SK-N-SH treated with all-trans-retinoic acid at 6 μM for 48 hours (cell line): ENCODE measurements around the gene NDE1.
"Not testable (repeated sequence)": the region's sequence is repeated elsewhere in the genome, so short reads cannot be mapped to it uniquely, and the experiment has no call there.

Source experiments
- ATAC-seq: fragments of 200-7000 bp; cut with Tn5 transposase; 3 replicates; pipeline ENCODE4 v1.9.1; 2020; ENCODE audit warnings: mild to moderate bottlenecking, moderate library complexity
- ARNTL ChIP-seq: fragments of 450-650 bp; formaldehyde crosslinking; IDR thresholded peaks from 2 replicates; pipeline ENCODE4 v1.5.0; 2020; ENCODE audit warnings: low read depth, mild to moderate bottlenecking, moderate library complexity, borderline replicate concordance
- CSDC2 ChIP-seq: fragments of 250-450 bp; sonication (Bioruptor Pico); IDR thresholded peaks from 2 replicates; pipeline ENCODE4 v1.5.0; 2020; ENCODE audit warnings: mild to moderate bottlenecking, moderate library complexity
- ESRRG ChIP-seq: fragments of 250-450 bp; sonication (Bioruptor Pico); IDR thresholded peaks from 2 replicates; pipeline ENCODE4 v1.6.1; 2021; ENCODE audit warnings: mild to moderate bottlenecking
- ISL1 ChIP-seq: fragments of 250-450 bp; sonication (Bioruptor Pico); IDR thresholded peaks from 2 replicates; pipeline ENCODE4 v2.1.2; 2022; ENCODE audit warnings: mild to moderate bottlenecking, moderate library complexity
- OSR1 ChIP-seq: fragments of 250-450 bp; sonication (Bioruptor Pico); IDR thresholded peaks from 2 replicates; pipeline ENCODE4 v1.8.0; 2022; ENCODE audit warnings: moderate library complexity, mild to moderate bottlenecking, inconsistent platforms
- POU6F1 ChIP-seq: fragments of 250-450 bp; sonication (Bioruptor Pico); IDR thresholded peaks from 2 replicates; pipeline ENCODE4 v1.8.0; 2021; ENCODE audit warnings: low read depth, mild to moderate bottlenecking, moderate library complexity, borderline replicate concordance
- PPARA ChIP-seq: fragments of 250-450 bp; sonication (Bioruptor Pico); IDR thresholded peaks from 2 replicates; pipeline ENCODE4 v1.5.0; 2020; ENCODE audit warnings: mild to moderate bottlenecking, borderline replicate concordance
- RARB ChIP-seq: fragments of 250-450 bp; sonication (Bioruptor Pico); IDR thresholded peaks from 2 replicates; pipeline ENCODE4 v1.8.0; 2021; ENCODE audit warnings: mild to moderate bottlenecking, moderate library complexity
- SNAI2 ChIP-seq: fragments of 250-450 bp; sonication (Bioruptor Pico); IDR thresholded peaks from 2 replicates; pipeline ENCODE4 v1.5.0; 2020; ENCODE audit warnings: mild to moderate bottlenecking, moderate library complexity
- TCF4 ChIP-seq: fragments of 250-450 bp; sonication (Bioruptor Pico); IDR thresholded peaks from 2 replicates; pipeline ENCODE4 v1.8.0; 2021; ENCODE audit warnings: mild to moderate bottlenecking, moderate library complexity, borderline replicate concordance
- TOX ChIP-seq: fragments of 250-450 bp; sonication (Bioruptor Pico); IDR thresholded peaks from 2 replicates; pipeline ENCODE4 v1.8.0; 2021; ENCODE audit warnings: mild to moderate bottlenecking, moderate library complexity, borderline replicate concordance
- ZC3H10 ChIP-seq: fragments of 250-450 bp; sonication (Bioruptor Pico); IDR thresholded peaks from 2 replicates; pipeline ENCODE4 v1.5.1; 2021; ENCODE audit warnings: mild to moderate bottlenecking, moderate library complexity
- ZFP3 ChIP-seq: fragments of 250-450 bp; sonication (Bioruptor Pico); IDR thresholded peaks from 2 replicates; pipeline ENCODE4 v1.5.0; 2020; ENCODE audit warnings: mild to moderate bottlenecking, moderate library complexity
- ZFP30 ChIP-seq: fragments of 450-650 bp; formaldehyde crosslinking; IDR thresholded peaks from 2 replicates; pipeline ENCODE4 v1.5.0; 2022; ENCODE audit warnings: mild to moderate bottlenecking, moderate library complexity
- ZNF565 ChIP-seq: fragments of 450-650 bp; formaldehyde crosslinking; conservative IDR thresholded peaks from 2 replicates; pipeline ENCODE4 v1.5.0; 2020; ENCODE audit warnings: low read depth, mild to moderate bottlenecking, moderate library complexity
- ZNF70 ChIP-seq: fragments of 450-650 bp; formaldehyde crosslinking; IDR thresholded peaks from 2 replicates; pipeline ENCODE4 v1.5.0; 2020; ENCODE audit warnings: mild to moderate bottlenecking, moderate library complexity
- TF ChIP-seq, protein P1 (sequence below): fragments of 250-450 bp; sonication (Bioruptor Pico); IDR thresholded peaks from 2 replicates; pipeline ENCODE4 v1.5.1; 2021; ENCODE audit warnings: mild to moderate bottlenecking, moderate library complexity
- TF ChIP-seq, protein P2 (sequence below): fragments of 250-450 bp; sonication (Bioruptor Pico); IDR thresholded peaks from 2 replicates; pipeline ENCODE4 v1.5.0; 2020; ENCODE audit warnings: mild to moderate bottlenecking, moderate library complexity
- TF ChIP-seq, protein P3 (sequence below): fragments of 250-450 bp; sonication (Bioruptor Pico); IDR thresholded peaks from 2 replicates; pipeline ENCODE4 v1.8.0; 2020; ENCODE audit warnings: mild to moderate bottlenecking, moderate library complexity, borderline replicate concordance

Gene NDE1

DNA sequence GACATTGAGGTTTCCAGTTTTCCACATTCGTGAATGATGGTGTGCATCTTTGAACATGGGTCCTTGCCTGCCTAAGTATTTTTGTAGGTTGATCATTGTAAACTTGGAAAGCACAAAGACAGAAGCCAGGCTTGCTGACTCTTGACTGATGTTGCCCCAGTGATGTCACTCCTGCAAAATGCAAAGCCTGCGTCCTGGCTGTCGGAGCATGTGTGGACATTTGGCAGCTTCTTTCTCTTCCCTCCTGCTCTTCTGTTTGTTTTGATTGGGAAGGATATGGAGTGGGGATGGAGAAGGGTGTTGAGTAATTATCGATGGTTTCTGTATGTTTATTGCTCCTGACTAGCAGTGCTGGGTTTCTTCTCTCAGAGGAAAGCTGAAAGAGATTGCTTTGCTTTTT lies 3.2 kb downstream of the NDE1 start (continued):
- TF ChIP-seq ZFP30 (no peak), ZNF70 (CRISPR knock-in tag) (no peak), ZC3H10 (CRISPR knock-in tag) (no peak)

GRCh38 chr16:15654591-15654990 lies 4.5 kb downstream of the NDE1 start:
- ATAC-seq, result no peak
- no peak for TF ChIP-seq OSR1
- no peak for TF ChIP-seq ZFP3 (CRISPR knock-in tag)
- TF ChIP-seq, all 23 proteins: peak for 0

DNA sequence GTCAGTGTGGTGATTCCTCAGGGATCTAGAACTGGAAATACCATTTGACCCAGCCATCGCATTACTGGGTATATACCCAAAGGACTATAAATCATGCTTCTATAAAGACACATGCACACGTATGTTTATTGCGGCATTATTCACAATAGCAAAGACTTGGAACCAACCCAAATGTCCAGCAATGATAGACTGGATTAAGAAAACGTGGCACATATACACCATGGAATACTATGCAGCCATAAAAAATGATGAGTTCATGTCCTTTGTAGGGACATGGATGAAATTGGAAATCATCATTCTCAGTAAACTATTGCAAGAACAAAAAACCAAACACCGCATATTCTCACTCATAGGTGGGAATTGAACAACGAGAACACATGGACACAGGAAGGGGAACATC lies 5.5 kb downstream of the NDE1 start:
- ATAC-seq, result not testable (repeated sequence)

GRCh38 chr16:15658149-15658548 lies 8.1 kb downstream of the NDE1 start:
- no peak for ATAC-seq
- no peak for TF ChIP-seq TCF4 (CRISPR knock-in tag)
- TF ChIP-seq, protein P1, sequence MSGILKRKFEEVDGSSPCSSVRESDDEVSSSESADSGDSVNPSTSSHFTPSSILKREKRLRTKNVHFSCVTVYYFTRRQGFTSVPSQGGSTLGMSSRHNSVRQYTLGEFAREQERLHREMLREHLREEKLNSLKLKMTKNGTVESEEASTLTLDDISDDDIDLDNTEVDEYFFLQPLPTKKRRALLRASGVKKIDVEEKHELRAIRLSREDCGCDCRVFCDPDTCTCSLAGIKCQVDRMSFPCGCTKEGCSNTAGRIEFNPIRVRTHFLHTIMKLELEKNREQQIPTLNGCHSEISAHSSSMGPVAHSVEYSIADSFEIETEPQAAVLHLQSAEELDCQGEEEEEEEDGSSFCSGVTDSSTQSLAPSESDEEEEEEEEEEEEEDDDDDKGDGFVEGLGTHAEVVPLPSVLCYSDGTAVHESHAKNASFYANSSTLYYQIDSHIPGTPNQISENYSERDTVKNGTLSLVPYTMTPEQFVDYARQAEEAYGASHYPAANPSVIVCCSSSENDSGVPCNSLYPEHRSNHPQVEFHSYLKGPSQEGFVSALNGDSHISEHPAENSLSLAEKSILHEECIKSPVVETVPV (CRISPR knock-in tag), result no peak
- no peak for TF ChIP-seq RARB (CRISPR knock-in tag)

- ATAC-seq, result no peak
Observed at GRCh38 chr16:15658556-15658955, 8.5 kb downstream of the NDE1 start.

GRCh38 chr16:15660203-15660601 lies 10.2 kb downstream of the NDE1 start:
- TF ChIP-seq RARB (CRISPR knock-in tag), result no peak
- TF ChIP-seq ARNTL, result no peak
- no peak for TF ChIP-seq TCF4 (CRISPR knock-in tag)
- TF ChIP-seq ESRRG, result no peak
- TF ChIP-seq ZFP30, result no peak
- no peak for TF ChIP-seq CSDC2 (CRISPR knock-in tag)
- no peak for TF ChIP-seq TOX (CRISPR knock-in tag)
- TF ChIP-seq OSR1, result no peak
- TF ChIP-seq, protein P2, sequence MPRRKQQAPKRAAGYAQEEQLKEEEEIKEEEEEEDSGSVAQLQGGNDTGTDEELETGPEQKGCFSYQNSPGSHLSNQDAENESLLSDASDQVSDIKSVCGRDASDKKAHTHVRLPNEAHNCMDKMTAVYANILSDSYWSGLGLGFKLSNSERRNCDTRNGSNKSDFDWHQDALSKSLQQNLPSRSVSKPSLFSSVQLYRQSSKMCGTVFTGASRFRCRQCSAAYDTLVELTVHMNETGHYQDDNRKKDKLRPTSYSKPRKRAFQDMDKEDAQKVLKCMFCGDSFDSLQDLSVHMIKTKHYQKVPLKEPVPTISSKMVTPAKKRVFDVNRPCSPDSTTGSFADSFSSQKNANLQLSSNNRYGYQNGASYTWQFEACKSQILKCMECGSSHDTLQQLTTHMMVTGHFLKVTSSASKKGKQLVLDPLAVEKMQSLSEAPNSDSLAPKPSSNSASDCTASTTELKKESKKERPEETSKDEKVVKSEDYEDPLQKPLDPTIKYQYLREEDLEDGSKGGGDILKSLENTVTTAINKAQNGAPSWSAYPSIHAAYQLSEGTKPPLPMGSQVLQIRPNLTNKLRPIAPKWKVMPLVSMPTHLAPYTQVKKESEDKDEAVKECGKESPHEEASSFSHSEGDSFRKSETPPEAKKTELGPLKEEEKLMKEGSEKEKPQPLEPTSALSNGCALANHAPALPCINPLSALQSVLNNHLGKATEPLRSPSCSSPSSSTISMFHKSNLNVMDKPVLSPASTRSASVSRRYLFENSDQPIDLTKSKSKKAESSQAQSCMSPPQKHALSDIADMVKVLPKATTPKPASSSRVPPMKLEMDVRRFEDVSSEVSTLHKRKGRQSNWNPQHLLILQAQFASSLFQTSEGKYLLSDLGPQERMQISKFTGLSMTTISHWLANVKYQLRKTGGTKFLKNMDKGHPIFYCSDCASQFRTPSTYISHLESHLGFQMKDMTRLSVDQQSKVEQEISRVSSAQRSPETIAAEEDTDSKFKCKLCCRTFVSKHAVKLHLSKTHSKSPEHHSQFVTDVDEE, result no peak
- ATAC-seq, result no peak

More at GRCh38 chr16:15658556-15658955, 8.5 kb downstream of the NDE1 start:
- TF ChIP-seq ISL1 (CRISPR knock-in tag), result no peak

DNA sequence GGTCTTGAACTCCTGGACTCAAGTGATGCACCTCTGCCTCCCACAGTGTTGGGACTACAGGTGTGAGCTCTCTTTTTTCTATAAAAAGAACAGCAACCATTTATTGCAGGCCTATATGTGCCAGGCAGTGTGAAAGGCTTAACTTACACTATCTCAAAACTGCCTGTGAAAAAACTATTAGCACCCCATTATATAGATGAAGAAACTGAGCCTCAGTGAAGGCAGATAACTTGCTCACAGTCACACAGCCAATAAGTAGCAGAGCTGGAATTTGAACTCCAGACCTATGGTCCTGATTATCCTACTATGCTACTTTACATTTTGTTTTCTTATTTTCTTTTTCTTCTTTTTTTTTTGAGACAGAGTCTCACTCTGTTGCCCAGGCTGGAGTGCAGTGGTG lies 15.1 kb downstream of the NDE1 start:
- TF ChIP-seq CSDC2 (CRISPR knock-in tag) (no peak), ZC3H10 (CRISPR knock-in tag) (no peak), SNAI2 (no peak), RARB (CRISPR knock-in tag) (no peak), ZFP3 (CRISPR knock-in tag) (no peak), ESRRG (no peak), ZFP30 (no peak), TOX (CRISPR knock-in tag) (no peak), OSR1 (no peak), PPARA (CRISPR knock-in tag) (no peak), POU6F1 (CRISPR knock-in tag) (no peak), ZNF565 (CRISPR knock-in tag) (no peak)
- TF ChIP-seq, protein P1 (CRISPR knock-in tag), result no peak
- TF ChIP-seq, protein P2, result no peak
- TF ChIP-seq, protein P3, sequence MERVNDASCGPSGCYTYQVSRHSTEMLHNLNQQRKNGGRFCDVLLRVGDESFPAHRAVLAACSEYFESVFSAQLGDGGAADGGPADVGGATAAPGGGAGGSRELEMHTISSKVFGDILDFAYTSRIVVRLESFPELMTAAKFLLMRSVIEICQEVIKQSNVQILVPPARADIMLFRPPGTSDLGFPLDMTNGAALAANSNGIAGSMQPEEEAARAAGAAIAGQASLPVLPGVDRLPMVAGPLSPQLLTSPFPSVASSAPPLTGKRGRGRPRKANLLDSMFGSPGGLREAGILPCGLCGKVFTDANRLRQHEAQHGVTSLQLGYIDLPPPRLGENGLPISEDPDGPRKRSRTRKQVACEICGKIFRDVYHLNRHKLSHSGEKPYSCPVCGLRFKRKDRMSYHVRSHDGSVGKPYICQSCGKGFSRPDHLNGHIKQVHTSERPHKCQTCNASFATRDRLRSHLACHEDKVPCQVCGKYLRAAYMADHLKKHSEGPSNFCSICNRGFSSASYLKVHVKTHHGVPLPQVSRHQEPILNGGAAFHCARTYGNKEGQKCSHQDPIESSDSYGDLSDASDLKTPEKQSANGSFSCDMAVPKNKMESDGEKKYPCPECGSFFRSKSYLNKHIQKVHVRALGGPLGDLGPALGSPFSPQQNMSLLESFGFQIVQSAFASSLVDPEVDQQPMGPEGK (CRISPR knock-in tag), result no peak
- no peak for ATAC-seq
